GM12878 (cell line): Measurements from ENCODE around the gene CNKSR1. TPM values are rescaled to one million over a fixed set of nuclear protein-coding genes. Genes with fewer than 3 reads are reported as not detected.

Experiments used
- ATAC-seq: fragments of 200-7000 bp; cut with Tn5 transposase; 3 replicates; pipeline ENCODE4 v1.9.1; 2020; ENCODE audit warnings: mild to moderate bottlenecking, moderate library complexity
- BruUV-seq: library from RNA; stranded (reverse); fragments of 400-500 nt; replicated peaks from 2 replicates; lab custom pipeline; 2021; lab: Mats Ljungman, UMichigan
- CTCF ChIA-PET: fragments of 300-600 bp; sonication (Branson Sonifier 250); formaldehyde crosslinking; extraction: SDS; loops from one replicate; lab custom pipeline; 2021; ENCODE audit warnings: inconsistent platforms; lab: Yijun Ruan, JAX
- POLR2A ChIA-PET: fragments of 350-600 bp; formaldehyde crosslinking; extraction: SDS; loops from one replicate; lab custom pipeline; 2021; ENCODE audit warnings: inconsistent platforms; lab: Charles Lee
- RAD21 ChIA-PET: fragments of 300-600 bp; sonication (Branson Sonifier 250); formaldehyde crosslinking; loops from one replicate; lab custom pipeline; 2023; ENCODE audit warnings: antibody characterized with exemption; ENCODE audit not compliant: unreplicated experiment; lab: Charles Lee
- SMC1A ChIA-PET: fragments of 300-600 bp; sonication (Branson Sonifier 250); formaldehyde crosslinking; loops from one replicate; lab custom pipeline; 2023; ENCODE audit not compliant: unreplicated experiment, uncharacterized antibody; lab: Charles Lee
- DNase-seq: peaks from one replicate; pipeline ENCODE4 v3.0.0-alpha.2; 2011; ENCODE audit warnings: low read depth, low spot score
- FAIRE-seq: peaks from 3 replicates; lab custom pipeline; 2011; peaks lifted over from hg19 to GRCh38; lab: Jason Lieb, UNC
- H2AFZ ChIP-seq: 2 replicates; pipeline ENCODE4 v1.6.0; 2011; ENCODE audit warnings: low read depth, low read length, control low read depth; ENCODE audit not compliant: control insufficient read depth
- H3K27ac ChIP-seq: 2 replicates; pipeline ENCODE4 v1.5.1; 2011; ENCODE audit warnings: control low read depth; ENCODE audit not compliant: control insufficient read depth, insufficient read depth
- H3K27me3 ChIP-seq, 2 experiments: replicated peaks in 1 of 2; 2 replicates each; pipeline versions ENCODE4 v1.6.0 to v1.6.1; 2011; ENCODE audit warnings: low read length in 1 of 2; ENCODE audit not compliant: control insufficient read depth in 2 of 2, insufficient read depth in 2 of 2
- H3K36me3 ChIP-seq, 2 experiments: 2 replicates each; pipeline ENCODE4 v1.5.1; 2011; ENCODE audit warnings: low read length in 1 of 2; ENCODE audit not compliant: control insufficient read depth in 2 of 2, insufficient read depth in 2 of 2
- H3K4me1 ChIP-seq: 2 replicates; pipeline ENCODE4 v1.6.1; 2011; ENCODE audit warnings: mild to moderate bottlenecking, low read length, moderate library complexity, mixed read lengths; ENCODE audit not compliant: control insufficient read depth, insufficient read depth
- H3K4me2 ChIP-seq: 2 replicates; pipeline ENCODE4 v1.6.0; 2011; ENCODE audit warnings: control low read depth; ENCODE audit not compliant: control insufficient read depth, insufficient read depth
- H3K4me3 ChIP-seq: fragments of 200-600 bp; sonication (generic); 2 replicates; pipeline ENCODE4 v1.5.1; 2016
- H3K79me2 ChIP-seq: 2 replicates; pipeline ENCODE4 v1.6.0; 2011; ENCODE audit warnings: low read length; ENCODE audit not compliant: control insufficient read depth, insufficient read depth
- H3K9ac ChIP-seq: 2 replicates; pipeline ENCODE4 v1.8.0; 2011; ENCODE audit warnings: low read length, control low read depth, mixed read lengths; ENCODE audit not compliant: control insufficient read depth, insufficient read depth
- H3K9me3 ChIP-seq: replicated peaks from 3 replicates; pipeline ENCODE4 v1.5.1; 2011; ENCODE audit warnings: mild to moderate bottlenecking, low read length; ENCODE audit not compliant: control insufficient read depth, insufficient read depth
- H4K20me1 ChIP-seq: 2 replicates; pipeline ENCODE4 v1.6.0; 2011; ENCODE audit not compliant: control insufficient read depth, insufficient read depth
- CBFB ChIP-seq: IDR thresholded peaks from 2 replicates; pipeline ENCODE4 v1.6.1; 2016; ENCODE audit warnings: antibody characterized with exemption, low read depth
- CHD2 ChIP-seq: IDR thresholded peaks from 2 replicates; pipeline ENCODE4 v1.6.1; 2011; ENCODE audit warnings: low read depth, low read length, improper control_type of control experiment, borderline replicate concordance
- HDAC2 ChIP-seq: fragments of 200-600 bp; sonication (generic); IDR thresholded peaks from 2 replicates; pipeline ENCODE4 v1.6.1; 2017
- HDAC6 ChIP-seq: fragments of 200-600 bp; sonication (generic); IDR thresholded peaks from one replicate; pipeline ENCODE4 v1.8.0; 2017; ENCODE audit warnings: antibody characterized with exemption; ENCODE audit not compliant: unreplicated experiment
- NFYA ChIP-seq: IDR thresholded peaks from 2 replicates; pipeline ENCODE4 v1.6.1; 2011; ENCODE audit warnings: low read depth, mild to moderate bottlenecking, low read length, improper control_type of control experiment, borderline replicate concordance
- NR2C1 ChIP-seq: fragments of 450-650 bp; IDR thresholded peaks from 2 replicates; pipeline ENCODE4 v1.6.1; 2017; ENCODE audit warnings: antibody characterized with exemption, mild to moderate bottlenecking, moderate library complexity
- NR2C2 ChIP-seq: IDR thresholded peaks from 2 replicates; pipeline ENCODE4 v1.6.1; 2011; ENCODE audit warnings: borderline replicate concordance, low read depth; ENCODE audit not compliant: control insufficient read depth, insufficient read length
- NR2F1 ChIP-seq: fragments of 450-650 bp; conservative IDR thresholded peaks from 2 replicates; pipeline ENCODE4 v1.6.1; 2017; ENCODE audit warnings: mild to moderate bottlenecking
- TCF12 ChIP-seq: IDR thresholded peaks from 2 replicates; pipeline ENCODE4 v1.6.1; 2011; ENCODE audit warnings: low read depth, mild to moderate bottlenecking, low read length
- WGBS: methylation state at CpG from one replicate; pipeline ENCODE4 v1.1.6; 2016; ENCODE audit warnings: low lambda C conversion rate; ENCODE audit not compliant: insufficient replicate concordance, insufficient coverage; ENCODE audit errors: missing lambda C conversion rate; 5-methylcytosine and 5-hydroxymethylcytosine counted together
- in situ Hi-C: fragments of 300-500 bp; cut with MboI; formaldehyde crosslinking; loops from 9 replicates; pipeline ENCODE4 v1.14.3; 2018; ENCODE audit warnings: mixed read lengths
- intact Hi-C: fragments of 100-400 bp; cut with micrococcal nuclease; formaldehyde crosslinking; loops from one replicate; pipeline ENCODE4 v1.14.2; 2022; ENCODE audit not compliant: unreplicated experiment
- polyA plus RNA-seq, 11 experiments: library from polyadenylated mRNA; depleted of rRNA in 4 of 11; unstranded in 6 of 11; stranded (reverse) in 5 of 11; fragments of >200 nt; fragmentation: Nextera tagmentation in 4 of 11; fragmentation: Illumina TruSeq in 1 of 11; extraction: Ambion mirVana in 4 of 11; extraction: Trizol in 1 of 11; gene quantifications; 1 replicate in 1 of 11; 2 replicates in 10 of 11; pipeline versions ENCODE4 v1.2.1 to v1.2.3, GENCODE V29; 2011 to 2016; ENCODE audit warnings: inconsistent platforms in 2 of 11, missing spikeins in 2 of 11, low read depth in 1 of 11
- total RNA-seq, 4 experiments: library from RNA; depleted of rRNA in 3 of 4; stranded (reverse); fragments of >200 nt in 3 of 4; fragmentation: Illumina TruSeq in 1 of 4; extraction: Trizol in 1 of 4; gene quantifications; 2 replicates each; pipeline versions ENCODE4 v1.2.1 to v1.2.3, GENCODE V29; 2013 to 2021
- TF ChIP-seq, protein P1 (sequence below): fragments of 450-650 bp; IDR thresholded peaks from 2 replicates; pipeline ENCODE4 v1.6.1; 2018; ENCODE audit warnings: borderline replicate concordance, mild to moderate bottlenecking; ENCODE audit not compliant: partially characterized antibody

Gene CNKSR1
- total and polyA plus RNA-seq, 10 of the 15 experiments (the other 5 are each of a cell fraction or from before 2014, with no cell fraction given) = 0.06 to 1.2 (median 0.86) TPM

DNA sequence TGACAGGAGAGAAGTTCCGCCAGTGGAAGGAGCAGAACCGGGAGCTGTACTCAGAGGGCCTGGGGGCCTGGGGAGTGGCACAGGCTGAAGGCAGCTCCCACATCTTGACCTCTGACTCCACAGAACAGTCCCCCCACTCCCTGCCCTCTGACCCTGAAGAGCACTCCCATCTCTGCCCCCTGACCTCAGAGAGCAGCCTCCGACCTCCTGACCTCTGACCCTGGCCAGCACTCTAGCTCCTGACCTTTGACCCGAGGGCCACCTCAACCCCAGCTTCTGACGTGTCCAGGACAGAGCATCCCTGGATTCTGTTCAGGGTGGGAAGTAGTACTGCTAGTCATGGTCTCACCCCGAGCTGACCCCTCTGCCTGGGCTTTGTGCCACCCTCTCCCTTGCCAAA lies 12.0 kb downstream of the CNKSR1 start:
- intact Hi-C loops (no loop called here), in situ Hi-C loops (no loop called here)
- no peaks in the 10 kb centered on the region for H3K79me2 ChIP-seq
- no peaks in the 10 kb centered on the region for H3K27me3 ChIP-seq
- no peak overlapping the region for H3K27ac ChIP-seq
- no peak for DNase-seq
- no peak for ATAC-seq
- H3K9ac ChIP-seq = no peak overlapping the region
- TF ChIP-seq TCF12 (no peak), NR2C1 (peak; percentile 63; the same call in 1 of the 2 replicates), HDAC6 (no peak), NR2F1 (peak; percentile 76), CBFB (no peak), NFYA (no peak), HDAC2 (no peak), NR2C2 (peak; percentile 48), CHD2 (no peak)
- TF ChIP-seq, protein P1, sequence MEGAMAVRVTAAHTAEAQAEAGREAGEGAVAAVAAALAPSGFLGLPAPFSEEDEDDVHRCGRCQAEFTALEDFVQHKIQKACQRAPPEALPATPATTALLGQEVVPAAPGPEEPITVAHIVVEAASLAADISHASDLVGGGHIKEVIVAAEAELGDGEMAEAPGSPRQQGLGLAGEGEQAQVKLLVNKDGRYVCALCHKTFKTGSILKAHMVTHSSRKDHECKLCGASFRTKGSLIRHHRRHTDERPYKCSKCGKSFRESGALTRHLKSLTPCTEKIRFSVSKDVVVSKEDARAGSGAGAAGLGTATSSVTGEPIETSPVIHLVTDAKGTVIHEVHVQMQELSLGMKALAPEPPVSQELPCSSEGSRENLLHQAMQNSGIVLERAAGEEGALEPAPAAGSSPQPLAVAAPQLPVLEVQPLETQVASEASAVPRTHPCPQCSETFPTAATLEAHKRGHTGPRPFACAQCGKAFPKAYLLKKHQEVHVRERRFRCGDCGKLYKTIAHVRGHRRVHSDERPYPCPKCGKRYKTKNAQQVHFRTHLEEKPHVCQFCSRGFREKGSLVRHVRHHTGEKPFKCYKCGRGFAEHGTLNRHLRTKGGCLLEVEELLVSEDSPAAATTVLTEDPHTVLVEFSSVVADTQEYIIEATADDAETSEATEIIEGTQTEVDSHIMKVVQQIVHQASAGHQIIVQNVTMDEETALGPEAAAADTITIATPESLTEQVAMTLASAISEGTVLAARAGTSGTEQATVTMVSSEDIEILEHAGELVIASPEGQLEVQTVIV = no peak
- H3K4me3 ChIP-seq = no peak overlapping the region
- no peak overlapping the region for H2AFZ ChIP-seq
- ChIA-PET CTCF (interaction anchor here (1.1 to 1.4 kb wide), 3 partner anchors 9 to 46 kb away, joined by 3 read pairs; partner anchors contain the start of gene ZNF593), POLR2A (no interaction called here), SMC1A (interaction anchor here (0.7 kb wide), 1 partner anchor 44 kb away, joined by 3 read pairs; no protein-coding TSS in a partner anchor), RAD21 (interaction anchor here (0.9 kb wide), 1 partner anchor 45 kb away, joined by 3 read pairs; no protein-coding TSS in a partner anchor)
- H3K4me1 ChIP-seq = no peaks in the 10 kb centered on the region
- H3K9me3 ChIP-seq = no peaks in the 10 kb centered on the region
- H3K4me2 ChIP-seq = no peak overlapping the region
- BruUV-seq = no TSS peak
- H4K20me1 ChIP-seq = no peaks in the 10 kb centered on the region
- no peak for FAIRE-seq
- 28% methylated on average over 6 of the region's 6 CpGs for WGBS
- no peaks in the 10 kb centered on the region for H3K36me3 ChIP-seq
